ENCODE measurements around the gene GPI. TPM values are rescaled to one million over a fixed set of nuclear protein-coding genes. Genes with fewer than 3 reads are reported as not detected.
A peak's percentile ranks its signal among the peaks of the same experiment; 100 is the strongest.

Gene GPI
- total RNA-seq: 226 to 228 TPM (median 226 TPM) in 3 replicates

DNA sequence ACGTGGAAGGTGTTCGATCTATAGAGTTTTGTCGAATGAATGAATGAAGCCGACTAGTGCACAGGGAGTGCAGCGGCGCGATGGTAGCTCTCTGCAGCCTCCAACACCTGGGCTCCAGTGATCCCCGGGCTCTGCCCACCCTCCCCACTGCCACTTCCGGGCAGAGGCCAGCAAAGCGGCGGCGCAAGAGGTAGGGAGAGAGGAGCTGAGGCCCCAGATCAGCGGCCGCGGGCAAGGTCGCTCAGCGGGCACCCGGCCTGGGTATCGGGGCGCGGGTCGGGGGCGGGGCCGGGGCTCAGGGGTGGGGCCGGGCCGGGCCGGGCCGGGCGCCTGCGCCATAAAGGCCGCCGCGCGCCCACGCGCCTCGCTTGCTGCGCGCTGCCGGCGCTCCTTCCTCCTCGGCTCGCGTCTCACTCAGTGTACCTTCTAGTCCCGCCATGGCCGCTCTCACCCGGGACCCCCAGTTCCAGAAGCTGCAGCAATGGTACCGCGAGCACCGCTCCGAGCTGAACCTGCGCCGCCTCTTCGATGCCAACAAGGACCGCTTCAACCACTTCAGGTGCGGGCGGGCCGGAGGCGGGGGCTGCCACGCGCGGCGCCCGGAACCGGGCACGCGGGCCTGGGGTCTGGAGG lies at the start of gene GPI:
GPI (plus strand) TSS at position 367 of the 633 bp plus-strand sequence; CDS start at position 438, 71 bp downstream.
- peaks cover 14% of the 10 kb centered on the region for H3K36me3 Mint-ChIP-seq
- H3K4me1 Mint-ChIP-seq: peaks cover 29% of the 10 kb centered on the region
- DNase-seq (ENCODE audit: low spot score in 2 of 2, unreplicated experiment in 2 of 2): peak in 1 of 2 experiments; percentile 54
- TF ChIP-seq, protein P1, sequence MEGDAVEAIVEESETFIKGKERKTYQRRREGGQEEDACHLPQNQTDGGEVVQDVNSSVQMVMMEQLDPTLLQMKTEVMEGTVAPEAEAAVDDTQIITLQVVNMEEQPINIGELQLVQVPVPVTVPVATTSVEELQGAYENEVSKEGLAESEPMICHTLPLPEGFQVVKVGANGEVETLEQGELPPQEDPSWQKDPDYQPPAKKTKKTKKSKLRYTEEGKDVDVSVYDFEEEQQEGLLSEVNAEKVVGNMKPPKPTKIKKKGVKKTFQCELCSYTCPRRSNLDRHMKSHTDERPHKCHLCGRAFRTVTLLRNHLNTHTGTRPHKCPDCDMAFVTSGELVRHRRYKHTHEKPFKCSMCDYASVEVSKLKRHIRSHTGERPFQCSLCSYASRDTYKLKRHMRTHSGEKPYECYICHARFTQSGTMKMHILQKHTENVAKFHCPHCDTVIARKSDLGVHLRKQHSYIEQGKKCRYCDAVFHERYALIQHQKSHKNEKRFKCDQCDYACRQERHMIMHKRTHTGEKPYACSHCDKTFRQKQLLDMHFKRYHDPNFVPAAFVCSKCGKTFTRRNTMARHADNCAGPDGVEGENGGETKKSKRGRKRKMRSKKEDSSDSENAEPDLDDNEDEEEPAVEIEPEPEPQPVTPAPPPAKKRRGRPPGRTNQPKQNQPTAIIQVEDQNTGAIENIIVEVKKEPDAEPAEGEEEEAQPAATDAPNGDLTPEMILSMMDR (IDR thresholded peaks at IDR 0.05; ENCODE audit: unreplicated experiment): no peak
- no peaks in the 10 kb centered on the region for H3K27me3 Mint-ChIP-seq (ENCODE audit: low read depth)
- no peaks in the 10 kb centered on the region for H3K9me3 Mint-ChIP-seq
- H3K27ac Mint-ChIP-seq: peak within 1 kb of the TSS; percentile 84
- H3K4me3 Mint-ChIP-seq: peak within 1 kb of the TSS; percentile 90

DNA sequence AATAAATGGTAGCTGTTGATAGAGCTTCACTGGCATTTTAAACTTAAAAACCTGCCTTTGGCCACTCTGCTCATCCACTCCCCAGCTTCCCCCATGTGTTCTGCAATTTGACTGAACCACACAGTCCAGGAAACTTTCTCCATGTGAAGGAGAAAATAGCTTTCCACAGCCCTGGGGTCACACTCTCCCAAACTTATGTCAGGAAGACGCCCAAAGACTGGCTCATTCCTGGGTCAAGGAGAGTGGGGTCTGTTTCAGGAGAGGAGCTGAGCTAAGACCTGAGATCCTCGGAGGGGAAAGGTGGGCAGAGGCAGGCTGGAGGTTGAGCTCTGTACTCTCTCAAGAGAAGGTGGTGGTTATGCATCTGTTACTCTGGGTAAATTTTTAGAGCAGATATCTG lies 48.7 kb upstream of the GPI start:
- Mint-ChIP-seq H3K27me3 (ENCODE audit: low read depth) (no peaks in the 10 kb centered on the region), H3K4me1 (peaks cover 42% of the 10 kb centered on the region), H3K36me3 (peaks cover 11% of the 10 kb centered on the region), H3K27ac (no peak overlapping the region), H3K9me3 (no peaks in the 10 kb centered on the region), H3K4me3 (no peak overlapping the region)
- TF ChIP-seq, protein P1 (IDR thresholded peaks at IDR 0.05; ENCODE audit: unreplicated experiment): no peak
- DNase-seq (ENCODE audit: low spot score in 2 of 2, unreplicated experiment in 2 of 2): no peak

DNA sequence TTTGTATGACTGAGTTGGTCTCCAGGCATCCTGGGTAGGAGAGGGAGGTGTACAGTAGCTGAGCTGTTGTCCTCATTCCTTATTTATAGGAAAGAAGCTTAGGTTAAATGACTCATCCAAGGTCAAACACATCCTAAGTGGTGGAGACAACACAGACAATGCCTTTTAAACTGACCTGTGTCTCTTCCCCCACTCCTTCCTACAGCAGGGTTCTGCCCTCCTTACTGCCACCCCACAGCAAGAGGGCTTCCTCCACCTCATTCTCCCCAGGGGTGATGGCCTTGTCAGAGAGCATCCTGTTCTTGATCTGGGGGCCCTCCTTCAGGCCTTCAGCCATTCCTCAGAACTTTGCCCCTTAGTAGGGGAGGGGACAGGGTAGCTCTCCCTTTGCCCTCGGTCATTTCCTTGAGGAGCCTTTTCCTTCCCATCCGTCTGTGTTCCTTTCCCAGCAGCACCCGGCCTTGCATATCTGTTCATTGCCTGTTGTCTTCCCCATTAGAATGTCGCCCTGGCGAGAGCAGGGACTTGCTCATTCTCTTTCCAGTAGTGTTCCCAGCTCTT lies 48.2 kb upstream of the GPI start:
- H3K4me3 Mint-ChIP-seq: no peak overlapping the region
- no peaks in the 10 kb centered on the region for H3K9me3 Mint-ChIP-seq
- H3K36me3 Mint-ChIP-seq: peaks cover 11% of the 10 kb centered on the region
- H3K27me3 Mint-ChIP-seq (ENCODE audit: low read depth): no peaks in the 10 kb centered on the region
- H3K4me1 Mint-ChIP-seq: peaks cover 42% of the 10 kb centered on the region
- TF ChIP-seq, protein P1 (IDR thresholded peaks at IDR 0.05; ENCODE audit: unreplicated experiment): no peak
- peak overlapping the region; percentile 10 for H3K27ac Mint-ChIP-seq
- DNase-seq (ENCODE audit: low spot score in 2 of 2, unreplicated experiment in 2 of 2): no peak

DNA sequence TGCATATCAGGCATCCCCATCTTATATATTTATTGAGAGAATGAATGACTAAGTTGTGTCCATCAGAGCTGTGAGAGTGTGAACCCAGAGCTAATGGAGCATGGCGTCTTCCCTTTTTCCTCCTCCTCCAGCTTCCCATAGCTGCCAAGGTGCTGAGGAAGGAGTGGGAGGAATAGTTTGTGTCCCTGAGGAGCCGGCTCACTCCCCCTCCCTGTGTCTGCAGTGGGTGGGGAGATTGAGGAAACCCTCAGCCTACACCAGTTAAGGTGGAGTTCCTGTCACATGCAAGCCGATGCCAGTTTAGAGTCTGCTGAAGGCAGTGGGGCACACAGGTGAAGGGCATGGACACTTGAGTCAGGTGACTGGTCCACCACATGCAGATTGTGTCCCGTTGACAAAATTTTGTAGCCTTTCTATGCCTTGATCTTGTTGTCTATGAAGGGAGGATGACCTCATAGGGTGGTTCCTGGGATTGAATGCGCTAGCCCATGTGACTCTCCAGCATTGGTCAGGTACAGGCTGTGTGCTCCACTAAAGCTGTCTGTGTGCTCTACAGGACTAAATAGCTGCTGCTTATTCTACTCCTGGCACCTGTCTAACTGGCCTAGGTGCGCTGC lies 47.6 kb upstream of the GPI start:
- H3K27me3 Mint-ChIP-seq (ENCODE audit: low read depth): no peaks in the 10 kb centered on the region
- peaks cover 11% of the 10 kb centered on the region for H3K36me3 Mint-ChIP-seq
- H3K9me3 Mint-ChIP-seq: no peaks in the 10 kb centered on the region
- peaks cover 39% of the 10 kb centered on the region for H3K4me1 Mint-ChIP-seq
- H3K27ac Mint-ChIP-seq: peak overlapping the region; percentile 80
- DNase-seq (ENCODE audit: low spot score in 2 of 2, unreplicated experiment in 2 of 2): no peak
- no peak overlapping the region for H3K4me3 Mint-ChIP-seq
- TF ChIP-seq, protein P1 (IDR thresholded peaks at IDR 0.05; ENCODE audit: unreplicated experiment): no peak

DNA sequence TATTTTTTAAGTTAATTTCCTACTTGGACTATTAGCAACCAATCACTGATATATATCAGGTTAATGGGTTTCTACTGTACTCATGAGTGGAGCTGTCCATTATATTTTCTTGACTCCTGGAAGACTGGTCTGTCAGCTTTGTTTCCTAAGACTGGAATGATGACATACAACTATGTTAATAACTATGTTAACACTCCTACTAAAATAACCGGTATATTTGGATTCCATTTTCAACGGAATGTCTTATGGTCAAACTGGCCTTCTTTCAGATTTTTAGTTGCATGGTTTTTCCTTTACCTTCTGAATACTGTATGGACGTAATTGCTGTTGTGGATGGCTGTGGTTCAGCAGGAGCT lies 45.8 kb upstream of the GPI start:
- TF ChIP-seq, protein P1 (IDR thresholded peaks at IDR 0.05; ENCODE audit: unreplicated experiment): no peak
- no peaks in the 10 kb centered on the region for H3K27me3 Mint-ChIP-seq (ENCODE audit: low read depth)
- peaks cover 18% of the 10 kb centered on the region for H3K36me3 Mint-ChIP-seq
- peak overlapping the region; percentile 94 for H3K27ac Mint-ChIP-seq
- H3K4me1 Mint-ChIP-seq: peaks cover 36% of the 10 kb centered on the region
- DNase-seq (ENCODE audit: low spot score in 2 of 2, unreplicated experiment in 2 of 2): no peak
- H3K9me3 Mint-ChIP-seq: no peaks in the 10 kb centered on the region
- H3K4me3 Mint-ChIP-seq: peak overlapping the region; percentile 5

All from mesothelial cell of epicardium (in vitro differentiated cells).